ENCODE results near the gene NDFIP2.

DNA sequence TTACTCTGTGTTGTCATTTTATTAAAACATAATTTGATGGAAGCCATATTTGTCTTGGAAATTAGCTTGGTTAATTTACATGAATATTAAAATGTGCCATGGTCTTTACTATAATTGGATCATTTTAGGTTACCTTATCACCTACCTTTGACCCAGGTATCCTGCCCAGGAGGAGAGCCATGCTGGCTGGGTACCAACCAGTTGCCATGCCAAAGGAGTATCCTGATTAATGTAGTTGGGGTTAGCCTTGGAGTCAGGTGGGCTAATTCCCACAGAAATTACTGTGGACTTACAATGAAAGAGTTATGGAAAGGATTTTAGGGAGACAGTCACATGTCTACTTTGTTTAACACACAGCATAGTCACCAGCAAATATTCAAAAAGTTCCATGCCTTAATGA is 32.0 kb downstream of the NDFIP2 start:
- TF ChIP-seq, protein P1, sequence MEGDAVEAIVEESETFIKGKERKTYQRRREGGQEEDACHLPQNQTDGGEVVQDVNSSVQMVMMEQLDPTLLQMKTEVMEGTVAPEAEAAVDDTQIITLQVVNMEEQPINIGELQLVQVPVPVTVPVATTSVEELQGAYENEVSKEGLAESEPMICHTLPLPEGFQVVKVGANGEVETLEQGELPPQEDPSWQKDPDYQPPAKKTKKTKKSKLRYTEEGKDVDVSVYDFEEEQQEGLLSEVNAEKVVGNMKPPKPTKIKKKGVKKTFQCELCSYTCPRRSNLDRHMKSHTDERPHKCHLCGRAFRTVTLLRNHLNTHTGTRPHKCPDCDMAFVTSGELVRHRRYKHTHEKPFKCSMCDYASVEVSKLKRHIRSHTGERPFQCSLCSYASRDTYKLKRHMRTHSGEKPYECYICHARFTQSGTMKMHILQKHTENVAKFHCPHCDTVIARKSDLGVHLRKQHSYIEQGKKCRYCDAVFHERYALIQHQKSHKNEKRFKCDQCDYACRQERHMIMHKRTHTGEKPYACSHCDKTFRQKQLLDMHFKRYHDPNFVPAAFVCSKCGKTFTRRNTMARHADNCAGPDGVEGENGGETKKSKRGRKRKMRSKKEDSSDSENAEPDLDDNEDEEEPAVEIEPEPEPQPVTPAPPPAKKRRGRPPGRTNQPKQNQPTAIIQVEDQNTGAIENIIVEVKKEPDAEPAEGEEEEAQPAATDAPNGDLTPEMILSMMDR (IDR thresholded peaks at IDR 0.05): no peak
- TF ChIP-seq, protein P2, sequence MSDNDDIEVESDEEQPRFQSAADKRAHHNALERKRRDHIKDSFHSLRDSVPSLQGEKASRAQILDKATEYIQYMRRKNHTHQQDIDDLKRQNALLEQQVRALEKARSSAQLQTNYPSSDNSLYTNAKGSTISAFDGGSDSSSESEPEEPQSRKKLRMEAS (IDR thresholded peaks at IDR 0.05; ENCODE audit: low read depth): no peak
- TF ChIP-seq GATA2 (CRISPR knock-in tag; IDR thresholded peaks at IDR 0.05) (no peak), MXI1 (IDR thresholded peaks at IDR 0.05; ENCODE audit: low read depth, low read length) (no peak), JUND (IDR thresholded peaks at IDR 0.05) (no peak), YY1 (IDR thresholded peaks at IDR 0.05; ENCODE audit: low read depth) (no peak)
